Left ventricle myocardium superior (tissue), 1 donor: Measurements from ENCODE around the gene BDNF. TPM values are rescaled to one million over a fixed set of nuclear protein-coding genes. Genes with fewer than 3 reads are reported as not detected.
"Not testable (repeated sequence)": the region's sequence is repeated elsewhere in the genome, so short reads cannot be mapped to it uniquely, and the experiment has no call there.

Source experiments
- ATAC-seq: fragments of 200-7000 bp; cut with Tn5 transposase; one replicate; pipeline ENCODE4 v1.9.1; 2020; ENCODE audit warnings: mild to moderate bottlenecking, moderate library complexity
- DNase-seq: peaks from one replicate; pipeline ENCODE4 v3.0.0-alpha.2; 2020
- intact Hi-C: fragments of 100-400 bp; cut with micrococcal nuclease; formaldehyde crosslinking; loops from one replicate; pipeline ENCODE4 v1.11.0; 2022
- total RNA-seq: library from RNA; stranded (reverse); fragmentation: NEBNext Ultra II Directional; extraction: Animal tissue kit (Norgen Biotek cat#: 25700); gene quantifications from one replicate; pipeline ENCODE4 v1.2.1, GENCODE V29; 2021
- donor health status: DM: no; HTN: yes; CAD: no; lungs with severe emphysema.

Gene BDNF
- total RNA-seq, 1 donor from 2014 or later: 2.4 TPM

DNA sequence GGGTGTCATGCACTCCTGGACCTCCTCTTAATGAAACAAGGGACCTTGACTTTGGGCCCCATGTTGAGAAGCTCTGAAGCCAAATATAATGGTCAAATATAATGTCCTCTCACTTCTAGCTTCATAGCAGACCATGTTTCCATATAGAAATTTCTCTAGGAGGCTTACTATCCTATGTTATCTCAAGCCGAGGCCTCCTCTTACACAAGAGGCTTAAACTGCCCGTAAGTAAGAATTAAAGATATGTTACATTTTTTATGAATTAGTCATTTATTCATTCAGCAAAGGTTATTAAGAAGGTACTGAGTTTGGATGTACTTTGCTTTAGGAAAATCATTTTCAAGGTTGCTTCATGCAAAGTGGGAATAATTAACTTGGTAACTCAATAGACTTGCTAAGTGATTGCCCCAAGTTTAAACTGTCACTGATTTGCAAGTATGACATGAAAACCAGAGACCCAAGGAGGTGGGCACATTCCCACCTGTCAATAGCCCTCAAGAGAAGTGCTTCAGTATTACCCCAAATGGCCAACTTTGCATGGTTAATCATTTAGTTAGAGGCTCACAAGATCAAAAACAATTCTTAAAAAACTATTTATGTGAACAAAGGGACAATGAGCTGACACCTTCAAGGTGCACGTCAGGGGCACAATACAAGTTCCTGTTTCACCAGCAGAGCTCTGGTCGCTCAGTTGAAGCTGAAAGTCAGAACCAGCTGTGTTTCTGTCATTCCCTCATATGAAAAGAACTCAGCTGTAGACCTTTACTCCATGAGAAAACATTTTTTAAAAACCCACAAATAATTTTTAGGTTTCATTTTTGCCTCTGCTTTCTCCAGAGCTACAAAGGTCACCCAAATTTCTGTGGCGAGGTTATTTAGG, 20.9 kb downstream of the BDNF start:
- no peak for ATAC-seq
- no peak for DNase-seq
- intact Hi-C loops: no loop called here

DNA sequence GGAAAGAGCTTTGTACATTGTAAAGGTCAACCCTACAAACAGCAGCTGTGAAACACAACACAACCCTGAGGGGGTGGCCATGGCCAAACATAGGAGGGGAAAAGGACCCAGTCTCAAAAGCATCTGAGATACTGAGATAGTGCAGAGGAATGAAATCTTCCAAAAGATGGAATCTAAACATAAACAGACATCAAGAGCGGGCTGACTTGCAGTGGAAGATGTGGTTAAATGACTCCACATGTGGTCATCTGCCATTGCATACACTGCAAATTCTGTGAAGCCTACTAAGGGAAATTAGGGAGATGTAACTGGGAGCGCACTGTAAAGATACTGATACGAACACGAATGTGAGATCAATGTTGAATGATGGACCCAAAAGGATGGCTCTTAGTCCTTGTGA, 22.0 kb downstream of the BDNF start:
- ATAC-seq (no peak), DNase-seq (no peak)
- intact Hi-C loops: no loop called here

DNA sequence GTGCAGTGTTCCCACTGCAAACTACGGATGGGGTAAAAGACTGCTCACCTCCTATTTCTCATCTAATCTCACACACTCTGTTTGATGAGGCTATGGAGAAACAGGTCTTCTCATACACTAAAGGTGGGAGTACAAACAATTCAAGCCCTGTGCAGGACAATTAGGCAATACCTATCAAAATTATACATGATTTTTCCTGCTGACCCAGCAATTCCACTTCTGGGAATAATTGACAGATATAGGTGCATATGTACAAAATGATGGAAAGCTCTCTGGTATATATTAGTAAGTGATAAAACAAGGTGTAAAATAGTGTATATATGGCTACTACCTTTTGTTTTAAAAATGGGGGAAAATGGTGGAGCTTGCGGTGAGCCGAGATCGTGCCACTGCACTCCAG, 23.1 kb downstream of the BDNF start:
- ATAC-seq (no peak), DNase-seq (no peak)
- intact Hi-C loops: no loop called here

DNA sequence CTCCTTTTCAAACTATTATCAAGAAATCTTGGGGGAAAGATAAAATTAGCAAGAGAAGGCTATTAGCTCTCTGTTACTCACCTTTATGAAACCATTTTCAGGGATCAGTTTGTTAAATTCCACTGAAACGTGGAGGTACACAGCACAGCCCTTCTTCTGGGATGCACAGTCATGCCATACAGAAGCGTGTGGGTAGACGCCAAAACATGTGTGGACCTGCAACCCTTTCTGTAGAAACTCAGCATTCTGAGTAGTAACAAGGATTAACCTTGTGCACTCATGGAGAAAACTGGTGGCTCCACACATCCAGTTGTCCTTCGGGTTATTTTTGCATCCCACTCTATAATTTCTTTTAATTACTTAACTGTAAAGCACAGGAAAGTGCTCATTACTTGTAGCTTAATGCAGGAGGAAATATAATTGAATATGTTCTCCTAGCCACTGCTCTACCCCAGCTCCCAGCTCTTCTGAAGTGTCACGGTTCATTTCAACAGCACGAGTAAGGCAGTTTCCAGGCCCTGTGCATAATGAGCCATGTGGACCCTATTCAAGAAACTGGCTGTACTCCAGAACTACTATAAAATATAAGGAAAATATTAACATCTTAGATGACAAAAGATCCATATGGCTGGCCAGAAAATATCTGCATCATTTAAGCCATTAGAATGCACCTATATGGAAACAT, 26.1 kb downstream of the BDNF start:
- intact Hi-C loops: no loop called here
- DNase-seq (no peak), ATAC-seq (no peak)

DNA sequence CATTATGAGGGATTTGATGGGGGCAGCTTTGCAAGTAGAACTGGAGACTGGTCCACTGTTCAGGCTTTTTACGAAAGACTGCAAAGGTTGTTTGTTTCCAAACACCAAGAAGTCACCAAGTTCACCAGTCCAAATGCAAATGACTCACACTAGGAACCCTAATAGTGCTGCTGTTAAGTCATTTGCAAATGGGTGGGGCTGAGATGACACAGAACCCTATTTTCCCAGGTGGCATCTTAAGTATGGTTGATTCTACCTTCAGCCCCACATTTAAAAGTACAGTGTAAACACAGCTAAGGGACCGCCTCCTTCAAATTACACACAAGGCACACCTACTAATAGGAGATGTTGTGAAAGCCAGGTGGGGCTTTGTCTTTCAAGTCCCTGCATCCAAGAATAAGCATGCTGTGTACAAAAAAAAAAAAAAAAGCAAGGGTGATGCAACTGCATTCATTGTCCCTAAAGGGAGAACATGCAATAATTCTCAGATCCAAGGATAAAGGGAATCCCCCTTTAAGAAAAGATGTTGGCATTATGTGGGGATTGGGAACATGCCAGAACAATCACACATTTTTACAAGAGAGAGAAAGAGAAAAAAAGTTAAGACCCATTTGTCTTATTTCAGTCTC, 27.3 kb downstream of the BDNF start:
- DNase-seq (no peak), ATAC-seq (no peak)
- intact Hi-C loops: no loop called here

DNA sequence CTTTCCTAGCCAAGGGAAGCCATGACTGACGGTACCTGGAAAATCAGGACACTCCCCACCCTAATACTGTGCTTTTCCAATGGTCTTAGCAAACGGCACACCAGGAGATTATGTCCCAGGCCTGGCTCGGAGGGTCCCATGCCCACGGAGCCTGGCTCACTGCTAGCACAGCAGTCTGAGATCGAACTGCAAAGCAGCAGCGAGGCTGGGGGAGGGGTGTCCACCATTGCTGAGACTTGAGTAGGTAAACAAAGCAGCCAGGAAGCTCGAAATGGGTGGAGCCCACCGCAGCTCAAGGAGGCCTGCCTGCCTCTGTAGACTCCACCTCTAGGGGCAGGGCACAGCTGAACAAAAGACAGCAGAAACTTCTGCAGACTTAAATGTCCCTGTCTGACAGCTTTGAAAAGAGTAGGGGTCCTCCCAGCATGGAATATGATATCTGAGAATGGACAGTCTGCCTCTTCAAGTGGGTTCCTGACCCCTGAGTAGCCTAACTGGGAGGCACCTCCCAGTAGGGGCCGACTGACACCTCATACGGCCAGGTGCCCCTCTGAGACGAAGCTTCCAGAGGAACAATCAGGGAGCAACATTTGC, 34.6 kb downstream of the BDNF start:
- DNase-seq, intact Hi-C loops, ATAC-seq: not testable (repeated sequence)

DNA sequence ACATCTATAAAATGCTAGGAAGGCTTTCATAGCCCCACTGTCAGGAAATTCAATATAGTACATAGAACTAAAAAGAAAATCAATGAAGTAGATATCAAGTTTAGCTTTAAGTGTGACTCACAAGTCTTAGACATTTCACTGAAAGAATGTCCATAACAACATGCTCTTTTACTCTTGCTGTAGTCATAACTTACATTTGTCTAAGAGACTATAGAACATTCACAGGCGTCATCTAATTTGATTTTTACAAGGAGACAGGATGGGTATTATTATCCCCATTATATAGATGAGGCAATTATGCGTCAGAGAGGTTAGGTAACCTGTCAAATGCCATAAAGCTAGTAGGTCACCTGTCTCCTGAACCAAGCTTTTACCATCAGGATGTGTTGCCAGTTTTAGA, 36.9 kb downstream of the BDNF start:
- ATAC-seq: no peak
- DNase-seq: no peak
- intact Hi-C loops: no loop called here

DNA sequence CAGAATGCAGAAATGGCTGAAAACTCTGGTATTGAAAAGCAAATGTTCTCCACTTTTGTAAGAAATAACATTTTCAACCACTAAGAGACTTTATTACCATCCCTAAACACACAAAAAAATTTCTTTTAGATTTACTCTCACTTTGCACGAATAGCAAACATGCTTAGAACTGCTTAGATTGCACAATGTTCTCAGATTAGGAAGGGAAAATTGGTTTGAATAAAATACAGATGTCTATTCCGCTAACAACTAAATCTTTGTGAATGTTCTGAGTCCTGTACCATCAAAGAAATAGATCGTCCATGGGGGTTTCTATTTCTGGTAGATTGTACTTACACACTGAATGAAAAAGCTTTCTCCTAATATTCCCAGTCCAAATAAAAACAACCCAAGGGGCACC, 40.1 kb downstream of the BDNF start:
- no peak for ATAC-seq
- intact Hi-C loops: no loop called here
- no peak for DNase-seq

DNA sequence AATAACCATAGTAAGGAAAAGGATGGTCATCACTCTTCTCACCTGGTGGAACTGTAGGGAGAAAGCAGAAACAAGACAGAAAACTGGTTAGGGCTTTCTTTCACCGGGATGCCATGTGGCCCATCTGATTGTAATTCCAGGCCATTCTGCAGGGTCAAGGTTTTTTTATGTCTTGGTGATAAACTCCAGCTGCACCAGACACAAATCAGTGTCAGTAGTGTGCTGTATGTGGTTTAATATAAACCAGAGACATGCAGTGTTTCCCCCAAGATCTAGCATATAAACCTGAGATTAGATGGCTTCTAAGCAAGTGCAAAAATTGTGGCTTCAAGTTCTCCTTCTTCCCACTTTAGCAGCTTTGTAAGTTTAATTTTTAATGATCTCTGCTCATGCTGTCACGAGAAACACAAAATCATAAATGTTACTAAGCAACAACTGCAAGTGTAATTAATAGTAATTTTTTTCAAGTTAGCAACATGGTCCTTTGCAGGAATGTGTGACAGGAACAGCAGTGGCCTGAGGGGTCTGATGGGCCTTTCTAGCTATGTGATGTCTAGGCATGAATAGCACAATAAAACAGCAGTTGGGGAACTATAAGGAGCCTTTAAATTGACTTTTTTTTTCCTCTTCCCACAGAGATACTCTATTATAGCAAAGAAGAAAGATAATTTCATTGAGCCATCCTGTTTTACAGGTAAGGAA, 41.6 kb downstream of the BDNF start:
- DNase-seq (no peak), ATAC-seq (no peak)
- intact Hi-C loops: no loop called here

DNA sequence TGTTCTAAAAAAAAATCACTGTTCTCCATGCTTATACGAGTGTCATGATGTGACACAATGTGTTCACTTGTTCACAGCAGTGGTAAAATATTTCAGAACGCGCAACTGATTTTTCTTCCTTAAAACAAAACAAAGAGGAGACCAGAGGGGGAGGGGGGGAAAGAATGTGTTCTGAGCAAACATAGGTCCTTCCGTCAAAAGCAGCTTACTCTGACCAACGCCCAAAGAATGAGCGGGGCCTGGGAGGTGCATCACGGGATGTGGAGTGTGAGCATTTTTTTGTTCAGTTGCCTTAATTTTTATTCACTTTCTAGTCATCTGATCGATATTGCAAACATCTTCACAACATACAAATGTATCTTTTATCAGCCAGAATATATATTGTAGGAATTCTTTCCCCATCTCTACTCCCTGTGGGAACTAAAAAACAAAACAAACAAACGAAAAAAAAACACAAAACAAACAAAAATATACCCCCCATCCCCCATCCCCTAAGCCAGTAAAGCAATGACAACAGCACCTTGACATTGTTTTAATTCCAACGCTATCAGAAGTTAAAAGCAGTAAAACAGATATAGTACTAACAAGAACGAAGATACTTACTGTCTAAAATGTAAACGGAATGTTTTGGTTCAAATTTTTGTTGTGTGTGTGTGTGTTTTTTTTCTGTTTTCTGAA, 43.3 kb downstream of the BDNF start:
- intact Hi-C loops: no loop called here
- ATAC-seq (no peak), DNase-seq (no peak)

DNA sequence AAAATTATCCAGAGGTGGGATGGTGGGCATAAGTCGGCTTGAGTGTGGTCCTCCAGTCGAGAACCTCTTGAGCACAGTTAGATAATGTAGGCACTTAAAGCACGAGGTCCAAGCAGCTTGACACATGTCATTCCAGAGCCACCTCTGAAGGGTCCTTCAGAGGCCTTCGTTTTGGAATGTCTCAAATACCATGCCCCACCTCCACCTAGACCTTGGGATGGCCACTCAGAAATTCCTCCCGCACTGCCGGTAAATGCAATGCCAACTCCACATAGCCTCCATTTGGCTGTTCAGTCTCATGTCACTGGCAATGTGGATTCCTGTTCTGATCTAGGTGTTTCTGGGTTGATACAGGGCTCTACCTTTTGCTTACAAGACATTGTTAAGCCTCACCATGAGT, 43.9 kb downstream of the BDNF start:
- intact Hi-C loops: no loop called here
- ATAC-seq (no peak), DNase-seq (no peak)

DNA sequence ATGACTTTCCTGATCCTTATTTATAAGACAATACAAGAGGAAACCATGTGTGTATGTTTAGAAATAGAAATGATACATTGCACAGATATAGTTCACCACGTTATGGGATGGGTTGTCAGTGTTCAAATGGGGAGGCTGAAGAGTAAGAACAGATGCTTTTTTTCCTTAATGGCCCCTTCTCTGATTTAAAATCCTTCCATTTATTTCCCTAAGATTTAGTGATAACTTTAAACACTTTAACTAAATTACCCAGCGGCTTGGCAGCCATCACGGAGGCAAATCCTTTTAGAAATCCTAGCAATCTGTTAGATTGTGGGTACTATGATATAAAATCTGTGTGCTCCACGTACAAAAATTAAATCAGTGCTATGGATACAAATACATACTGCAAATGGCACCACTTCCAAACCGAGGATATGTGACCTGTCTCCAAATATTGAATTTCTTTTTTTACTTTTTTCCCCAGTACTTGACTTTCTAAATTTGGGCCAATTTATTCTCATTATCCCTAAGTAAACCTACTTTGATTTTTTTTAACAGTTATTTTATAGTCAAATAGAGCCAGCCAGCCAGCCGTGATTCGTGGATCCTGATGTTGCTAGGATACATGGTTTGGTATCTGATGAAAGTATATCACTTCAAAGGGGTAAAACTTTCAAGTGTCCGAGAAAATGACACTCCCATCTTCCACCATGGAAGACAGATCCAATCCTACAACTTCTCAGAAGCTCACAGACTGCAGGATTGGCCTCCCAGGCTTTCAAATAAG, 46.1 kb downstream of the BDNF start:
- no peak for DNase-seq
- intact Hi-C loops: no loop called here
- ATAC-seq: no peak

DNA sequence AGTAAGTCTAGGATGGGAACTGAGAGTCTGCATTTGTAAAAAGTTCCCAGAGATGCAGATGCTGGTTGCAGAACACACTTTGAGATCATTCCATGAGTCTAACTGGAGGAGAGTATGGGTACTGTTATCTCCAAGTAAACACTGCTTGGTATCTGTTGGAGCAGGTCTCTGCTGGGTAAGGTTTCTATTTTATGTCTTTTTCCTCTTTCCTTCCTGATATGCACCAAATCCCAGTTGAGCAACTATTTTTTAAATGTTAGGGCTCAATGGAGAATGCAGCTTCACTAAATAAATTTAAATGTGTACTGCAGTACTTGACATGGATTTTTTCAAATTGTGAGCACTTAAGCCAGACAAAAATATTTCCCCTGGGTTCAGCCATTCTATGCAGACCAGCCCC, 48.5 kb downstream of the BDNF start:
- DNase-seq (no peak), ATAC-seq (no peak)
- intact Hi-C loops: no loop called here

DNA sequence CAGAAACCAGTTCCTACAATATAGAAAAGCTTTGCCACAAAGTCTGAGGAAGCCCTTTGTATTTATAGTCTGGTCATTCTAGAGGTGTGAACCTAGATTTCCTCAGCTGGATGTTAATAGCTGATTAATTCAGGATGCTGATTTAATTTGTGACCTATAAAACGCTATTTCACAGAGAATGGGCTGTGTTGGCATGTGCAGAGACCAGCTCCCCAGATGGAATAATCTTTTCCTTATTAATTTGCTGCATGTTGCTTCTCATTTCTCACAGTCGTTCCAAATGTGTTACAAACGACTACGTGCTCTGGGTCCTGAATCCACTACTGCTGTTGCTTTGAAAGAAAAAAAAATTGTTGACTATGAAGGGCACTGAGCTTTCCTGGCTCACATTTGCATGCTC, 49.3 kb downstream of the BDNF start:
- ATAC-seq (no peak), DNase-seq (no peak)
- intact Hi-C loops: no loop called here

DNA sequence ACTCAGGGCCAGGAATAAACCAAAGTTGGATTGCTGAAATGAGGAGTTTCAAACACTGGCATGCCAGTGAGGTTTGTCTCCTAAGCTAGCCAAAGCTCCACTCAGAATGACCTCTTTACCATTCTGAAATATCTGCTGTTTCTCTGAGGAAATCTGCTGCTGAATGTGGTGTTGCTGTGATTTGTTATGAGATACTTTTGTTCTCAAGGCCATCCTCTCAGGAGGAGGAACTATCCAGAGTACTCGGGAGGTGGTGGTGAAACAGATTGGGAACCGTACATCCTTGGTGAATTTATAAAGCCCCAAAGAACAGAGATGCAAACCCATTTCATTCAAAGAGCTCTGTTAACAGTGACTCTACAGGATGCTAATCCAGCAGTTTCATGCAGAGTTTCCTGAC, 50.5 kb downstream of the BDNF start:
- intact Hi-C loops: loop anchor here (10.0 kb wide), 1 partner anchor 115 kb away; no protein-coding TSS in a partner anchor
- DNase-seq (no peak), ATAC-seq (no peak)

DNA sequence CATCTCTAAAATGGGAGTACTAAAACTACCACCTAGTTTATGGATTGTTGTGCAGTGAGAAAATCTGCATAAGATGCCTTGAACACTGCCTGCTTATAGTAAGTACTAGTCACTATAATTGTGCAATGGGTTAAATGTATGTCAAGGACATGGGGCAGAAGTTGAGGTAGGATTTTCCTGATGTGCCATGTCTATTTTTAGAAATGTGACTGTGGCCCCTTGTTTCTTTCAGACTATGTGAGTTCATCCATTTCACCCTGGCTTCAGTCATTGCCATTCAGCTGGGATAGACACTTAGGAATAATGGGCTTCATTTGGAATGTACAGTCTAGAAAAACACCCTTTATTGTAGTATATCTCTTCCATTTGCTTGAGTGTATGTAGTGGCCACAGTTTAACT, 51.4 kb downstream of the BDNF start:
- intact Hi-C loops: loop anchor here (10.0 kb wide), 1 partner anchor 114 kb away; no protein-coding TSS in a partner anchor
- ATAC-seq (no peak), DNase-seq (no peak)

DNA sequence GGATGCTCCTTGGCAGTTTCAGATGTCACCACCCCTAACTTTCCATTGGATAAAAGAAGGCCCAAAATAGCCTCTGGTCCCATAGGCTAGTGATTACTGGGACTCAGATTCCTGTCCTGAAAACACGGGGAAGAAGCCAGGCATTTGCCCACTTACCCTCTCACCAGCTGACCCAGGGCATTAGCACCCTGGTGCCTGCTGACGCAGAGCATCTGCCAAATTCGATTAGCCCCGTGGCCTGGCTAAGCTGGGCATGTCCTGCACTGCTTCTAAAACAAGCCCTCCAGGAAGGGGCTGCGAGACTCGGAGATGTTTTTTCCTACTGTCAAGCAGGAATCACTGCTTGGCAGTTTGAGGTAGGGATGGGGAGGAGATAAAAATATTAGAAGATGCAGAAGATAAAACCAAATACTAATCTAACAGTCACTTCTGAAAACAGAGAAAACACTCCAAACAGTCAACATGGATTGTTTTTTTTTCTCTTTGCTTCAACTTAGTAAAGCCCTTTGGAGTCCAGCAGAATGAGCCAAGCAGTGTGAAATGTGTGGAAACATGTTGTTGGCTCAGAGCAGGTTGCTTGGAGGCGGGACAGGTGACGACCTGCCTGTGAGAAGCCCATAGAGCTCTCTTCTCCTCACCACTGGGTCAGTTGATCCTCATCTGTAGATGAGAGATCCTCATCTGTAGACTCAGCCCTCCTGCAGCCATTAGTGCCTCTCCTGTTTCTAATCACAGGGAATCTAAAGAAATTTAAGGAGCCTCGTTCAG, 54.0 kb downstream of the BDNF start:
- DNase-seq (peak; percentile 66), ATAC-seq (peak; percentile 94)
- intact Hi-C loops: loop anchor here (10.0 kb wide), 1 partner anchor 111 kb away; no protein-coding TSS in a partner anchor
